Stimulated activated naive CD8-positive, alpha-beta T cell treated with anti-CD3 and anti-CD28 coated beads, Interleukin-15, amount 100 ng/mL, for 72 hours (primary cell): Measurements from ENCODE around the gene PAK4.

Experiments
- ATAC-seq: fragments of 150-1000 bp; cut with Tn5 transposase; 2 replicates; pipeline ENCODE4 v1.10.0; 2021; ENCODE audit warnings: mild to moderate bottlenecking, moderate library complexity
- DNase-seq, 2 donors: peaks; one replicate each; pipeline ENCODE4 v3.0.0; 2021 to 2022
- H3K27ac Mint-ChIP-seq, 2 donors: one replicate each; pipeline ENCODE4 v1.8.0; 2022; ENCODE audit warnings: mild to moderate bottlenecking in 2 of 2, mixed read lengths in 2 of 2, moderate library complexity in 2 of 2
- H3K27me3 Mint-ChIP-seq: one replicate; pipeline ENCODE4 v1.8.0; 2022; ENCODE audit warnings: mixed read lengths
- H3K4me1 Mint-ChIP-seq: one replicate; pipeline ENCODE4 v1.8.0; 2022; ENCODE audit warnings: mild to moderate bottlenecking, mixed read lengths
- H3K4me3 Mint-ChIP-seq, 2 donors: one replicate each; pipeline ENCODE4 v1.8.0; 2022; ENCODE audit warnings: mild to moderate bottlenecking in 2 of 2, mixed read lengths in 2 of 2, moderate library complexity in 1 of 2
- H3K9me3 Mint-ChIP-seq, 2 donors: one replicate each; pipeline ENCODE4 v1.8.0; 2022; ENCODE audit warnings: mixed read lengths in 2 of 2

Gene PAK4

DNA sequence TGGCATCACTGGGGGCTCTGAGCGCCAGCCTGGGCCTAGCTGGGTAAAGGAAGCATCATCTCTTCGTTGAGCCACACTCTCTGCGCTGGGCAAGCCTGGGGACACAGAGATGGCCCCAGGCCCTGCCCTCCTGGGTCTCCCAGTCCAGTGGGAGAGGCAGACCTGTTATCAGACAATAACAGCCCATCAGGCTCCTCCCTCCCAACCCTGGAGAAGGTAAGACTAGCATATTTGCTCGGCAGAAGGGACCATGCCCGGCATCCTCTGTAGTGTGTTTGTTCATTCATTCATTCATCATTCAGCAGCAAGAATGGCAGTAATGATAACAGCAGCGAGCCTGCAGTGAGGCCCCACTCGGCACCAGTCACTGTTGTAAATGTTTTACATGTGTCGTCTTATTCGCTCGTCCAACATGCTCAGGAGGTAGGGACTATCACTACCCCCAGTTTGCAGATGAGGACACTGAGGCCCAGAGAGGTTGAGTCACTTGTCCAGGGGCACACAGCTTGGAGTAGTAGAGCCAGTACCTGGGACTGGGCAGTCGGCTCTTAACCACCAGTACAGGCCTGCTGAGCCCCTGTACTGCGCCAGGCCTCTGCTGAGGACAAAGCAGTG lies 33.2 kb downstream of the PAK4 start:
- H3K27me3 Mint-ChIP-seq = no peaks in the 10 kb centered on the region
- DNase-seq (no peak), ATAC-seq (no peak)
- H3K4me1 Mint-ChIP-seq = peaks cover 58% of the 10 kb centered on the region
- H3K27ac Mint-ChIP-seq = peak overlapping the region in 1 of 2 donors; percentile 87
- H3K9me3 Mint-ChIP-seq = no peaks in the 10 kb centered on the region
- H3K4me3 Mint-ChIP-seq = no peak overlapping the region

DNA sequence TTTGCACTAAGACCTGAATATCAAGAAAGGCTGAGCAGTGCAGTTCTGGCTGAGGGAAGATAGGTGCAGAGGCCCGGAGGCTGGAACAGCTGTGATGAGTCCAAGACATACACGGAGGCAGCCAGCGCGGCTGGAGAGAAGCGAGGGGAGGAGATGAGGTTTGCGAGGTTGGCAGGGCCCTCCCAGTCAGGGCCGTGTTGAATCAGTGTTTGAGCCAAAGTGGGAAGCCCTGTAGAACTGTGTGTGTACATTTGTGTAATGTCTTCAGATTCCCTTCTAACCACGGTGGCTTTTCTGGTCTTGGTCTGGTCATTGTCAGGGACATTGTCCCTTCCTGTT lies 34.9 kb downstream of the PAK4 start:
- ATAC-seq (no peak), DNase-seq (no peak)
- peaks cover 42% of the 10 kb centered on the region for H3K4me1 Mint-ChIP-seq
- no peak overlapping the region for H3K4me3 Mint-ChIP-seq
- H3K9me3 Mint-ChIP-seq = no peaks in the 10 kb centered on the region
- no peaks in the 10 kb centered on the region for H3K27me3 Mint-ChIP-seq
- H3K27ac Mint-ChIP-seq = peak overlapping the region in 1 of 2 donors; percentile 36

DNA sequence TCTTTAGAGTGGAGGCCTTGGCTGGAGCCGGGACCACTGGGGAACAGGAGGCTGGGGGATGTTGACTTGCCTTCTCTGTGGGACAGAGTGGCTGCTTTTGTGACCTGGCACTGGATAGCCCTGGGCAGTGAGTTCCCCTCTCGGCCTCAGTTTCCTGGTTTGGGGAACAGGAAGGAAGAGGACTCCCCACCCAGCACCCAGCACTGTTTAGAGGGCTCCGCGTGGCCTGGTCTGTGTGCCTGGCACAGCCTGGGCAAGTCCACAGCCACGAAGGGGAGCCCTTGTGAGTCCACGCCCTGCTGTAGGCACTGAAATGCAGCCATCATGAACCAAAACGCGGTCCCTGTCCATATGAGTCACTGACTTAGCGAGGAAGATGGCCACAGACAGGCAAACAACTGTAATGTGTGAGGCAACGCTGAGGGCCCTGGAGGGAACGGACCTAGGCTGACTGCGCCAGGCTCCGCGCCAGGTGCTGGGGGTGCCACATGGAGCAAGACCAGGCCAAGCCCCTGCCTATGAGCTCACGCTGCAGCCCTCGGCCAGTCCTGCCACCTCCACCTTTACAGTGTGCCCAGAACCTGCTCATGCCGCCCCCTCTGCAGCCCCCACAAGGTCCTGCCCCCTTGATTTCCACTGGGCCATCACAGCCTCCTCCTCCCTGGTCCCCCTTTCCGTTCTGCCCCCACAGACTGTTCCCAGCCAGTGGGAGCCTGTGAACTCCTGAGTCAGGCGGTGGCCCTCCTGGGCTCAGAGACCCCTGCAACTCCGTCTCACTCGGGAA lies 35.5 kb downstream of the PAK4 start:
- ATAC-seq = no peak
- peaks cover 42% of the 10 kb centered on the region for H3K4me1 Mint-ChIP-seq
- no peaks in the 10 kb centered on the region for H3K27me3 Mint-ChIP-seq
- no peak for DNase-seq
- H3K27ac Mint-ChIP-seq = peak overlapping the region in 1 of 2 donors; percentile 22
- no peak overlapping the region for H3K4me3 Mint-ChIP-seq
- no peaks in the 10 kb centered on the region for H3K9me3 Mint-ChIP-seq

- Mint-ChIP-seq H3K9me3 (no peaks in the 10 kb centered on the region), H3K4me3 (peak overlapping the region in 1 of 2 donors; percentile 13), H3K27ac (peak overlapping the region in 1 of 2 donors; percentile 50), H3K4me1 (peaks cover 34% of the 10 kb centered on the region), H3K27me3 (no peaks in the 10 kb centered on the region)
- no peak for DNase-seq
- no peak for ATAC-seq
Observed at GRCh38 chr19:39162441-39163043, 37.0 kb downstream of the PAK4 start.

GRCh38 chr19:39163621-39164020 lies 38.0 kb downstream of the PAK4 start:
- Mint-ChIP-seq H3K9me3 (no peaks in the 10 kb centered on the region), H3K27ac (no peak overlapping the region)
- no peak for ATAC-seq

GRCh38 chr19:39164289-39164688 lies 38.7 kb downstream of the PAK4 start:
- ATAC-seq (no peak), DNase-seq (no peak)
- Mint-ChIP-seq H3K27ac (peak overlapping the region in 1 of 2 donors; percentile 62), H3K9me3 (no peaks in the 10 kb centered on the region), H3K4me3 (no peak overlapping the region), H3K27me3 (no peaks in the 10 kb centered on the region), H3K4me1 (peaks cover 22% of the 10 kb centered on the region)

More at GRCh38 chr19:39163621-39164020, 38.0 kb downstream of the PAK4 start:
- peaks cover 27% of the 10 kb centered on the region for H3K4me1 Mint-ChIP-seq
- no peak for DNase-seq
- H3K27me3 Mint-ChIP-seq = no peaks in the 10 kb centered on the region
- H3K4me3 Mint-ChIP-seq = no peak overlapping the region

GRCh38 chr19:39165857-39166256 lies 40.3 kb downstream of the PAK4 start:
- Mint-ChIP-seq H3K4me3 (no peak overlapping the region), H3K27ac (no peak overlapping the region), H3K4me1 (peaks cover 12% of the 10 kb centered on the region), H3K27me3 (no peaks in the 10 kb centered on the region), H3K9me3 (no peaks in the 10 kb centered on the region)
- no peak for DNase-seq
- ATAC-seq = no peak

GRCh38 chr19:39166571-39167391 lies 41.2 kb downstream of the PAK4 start:
- no peak for ATAC-seq
- no peak overlapping the region for H3K4me3 Mint-ChIP-seq
- DNase-seq = no peak
- no peaks in the 10 kb centered on the region for H3K9me3 Mint-ChIP-seq
- H3K27ac Mint-ChIP-seq = no peak overlapping the region
- no peaks in the 10 kb centered on the region for H3K27me3 Mint-ChIP-seq
- H3K4me1 Mint-ChIP-seq = peaks cover 12% of the 10 kb centered on the region

GRCh38 chr19:39167461-39168257 lies 42.1 kb downstream of the PAK4 start:
- no peak for DNase-seq
- Mint-ChIP-seq H3K27me3 (no peaks in the 10 kb centered on the region), H3K9me3 (no peaks in the 10 kb centered on the region), H3K4me1 (peaks cover 8% of the 10 kb centered on the region), H3K27ac (no peak overlapping the region), H3K4me3 (no peak overlapping the region)
- no peak for ATAC-seq

- ATAC-seq (no peak), DNase-seq (no peak)
- Mint-ChIP-seq H3K4me1 (no peaks in the 10 kb centered on the region), H3K9me3 (no peaks in the 10 kb centered on the region), H3K27me3 (no peaks in the 10 kb centered on the region), H3K4me3 (no peak overlapping the region), H3K27ac (peak overlapping the region; percentile 1 to 11)
Observed at GRCh38 chr19:39168258-39169142, 42.9 kb downstream of the PAK4 start.

DNA sequence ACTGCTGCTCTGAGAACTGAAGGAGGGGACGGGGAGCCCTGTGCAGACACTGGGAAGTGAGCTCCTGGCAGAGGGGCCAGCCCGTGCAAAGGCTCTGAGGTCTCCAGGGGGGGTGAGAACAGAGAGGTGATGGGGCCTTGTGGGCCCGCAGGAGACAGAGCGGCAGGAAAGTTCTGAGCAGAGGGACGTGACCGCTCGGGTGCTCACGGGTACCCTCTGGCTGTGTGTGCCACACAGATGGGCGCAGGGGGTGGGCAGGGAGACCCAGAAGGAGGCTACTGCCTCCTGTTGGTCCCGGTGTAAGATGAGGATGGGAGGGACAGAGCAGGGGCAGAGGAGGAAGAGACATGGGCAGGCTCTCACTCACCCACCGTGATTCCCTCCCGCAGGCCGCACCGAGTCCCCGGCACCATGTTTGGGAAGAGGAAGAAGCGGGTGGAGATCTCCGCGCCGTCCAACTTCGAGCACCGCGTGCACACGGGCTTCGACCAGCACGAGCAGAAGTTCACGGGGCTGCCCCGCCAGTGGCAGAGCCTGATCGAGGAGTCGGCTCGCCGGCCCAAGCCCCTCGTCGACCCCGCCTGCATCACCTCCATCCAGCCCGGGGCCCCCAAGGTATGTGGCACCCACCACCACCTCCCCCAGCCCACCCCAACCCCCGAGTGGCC lies 43.7 kb downstream of the PAK4 start:
- ATAC-seq = no peak
- no peaks in the 10 kb centered on the region for H3K27me3 Mint-ChIP-seq
- no peak overlapping the region for H3K27ac Mint-ChIP-seq
- H3K4me3 Mint-ChIP-seq = no peak overlapping the region
- H3K9me3 Mint-ChIP-seq = no peaks in the 10 kb centered on the region
- DNase-seq = no peak
- H3K4me1 Mint-ChIP-seq = no peaks in the 10 kb centered on the region

DNA sequence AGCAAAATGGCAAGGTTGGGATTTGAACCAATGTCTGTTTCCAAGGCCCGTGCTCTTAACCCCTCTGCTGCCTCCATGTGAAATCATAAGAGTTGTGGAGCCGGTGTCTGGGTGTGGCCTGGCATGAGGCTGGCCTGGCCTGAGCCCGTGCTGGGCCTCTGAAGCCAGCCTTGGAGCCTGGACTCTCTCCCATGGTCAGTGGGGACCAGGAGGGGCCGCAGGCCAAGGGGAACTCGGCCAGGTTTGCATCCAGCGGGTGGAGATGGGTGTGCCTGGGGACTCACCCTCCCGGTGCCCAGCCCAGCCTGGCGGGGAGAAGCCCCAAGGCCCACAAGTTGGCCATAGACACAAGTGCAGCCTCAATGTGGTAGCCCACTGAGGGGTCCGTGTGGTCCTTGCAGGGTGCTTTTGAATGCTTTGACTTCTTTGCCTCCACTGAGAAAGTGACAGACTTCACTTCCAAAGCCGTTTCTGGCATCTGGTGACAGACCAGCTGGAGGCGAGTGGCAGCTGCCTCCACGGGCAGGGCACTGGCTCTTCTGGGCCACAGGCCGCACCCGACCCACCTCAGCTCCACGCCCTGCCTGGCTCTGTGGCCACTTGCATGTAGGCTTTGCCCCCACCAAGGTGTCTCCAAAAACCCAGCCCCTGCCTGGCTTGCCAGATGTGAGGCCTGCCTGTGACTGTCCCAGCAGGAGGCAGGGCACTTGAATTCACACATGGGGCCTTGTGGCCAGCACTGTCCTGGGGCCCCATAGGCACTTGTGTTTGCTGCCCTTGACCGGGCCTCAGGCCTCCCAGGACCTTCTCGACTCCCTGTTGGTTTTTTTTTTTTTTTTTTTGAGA lies 45.0 kb downstream of the PAK4 start:
- no peak overlapping the region for H3K4me3 Mint-ChIP-seq
- DNase-seq (no peak), ATAC-seq (no peak)
- no peaks in the 10 kb centered on the region for H3K9me3 Mint-ChIP-seq
- H3K4me1 Mint-ChIP-seq = no peaks in the 10 kb centered on the region
- H3K27me3 Mint-ChIP-seq = no peaks in the 10 kb centered on the region
- no peak overlapping the region for H3K27ac Mint-ChIP-seq
